Mammary epithelial cell (primary cell): ENCODE data around the gene MAP6.

ENCODE experiments used
- EZH2 ChIP-seq: IDR thresholded peaks from 2 replicates; pipeline ENCODE4 v1.6.1; 2012; ENCODE audit warnings: low read length, inconsistent platforms, borderline replicate concordance
- TF ChIP-seq, protein P1 (sequence below), 2 donors: IDR thresholded peaks in 1 of 2; conservative IDR thresholded peaks in 1 of 2; 2 replicates each; pipeline ENCODE4 v1.5.1; 2011 to 2012; ENCODE audit warnings: inconsistent platforms in 2 of 2, low read length in 2 of 2, mild to moderate bottlenecking in 2 of 2, control low read depth in 1 of 2, low read depth in 1 of 2; ENCODE audit not compliant: insufficient read depth in 1 of 2; ENCODE audit errors: extremely low read depth in 1 of 2

DNA sequence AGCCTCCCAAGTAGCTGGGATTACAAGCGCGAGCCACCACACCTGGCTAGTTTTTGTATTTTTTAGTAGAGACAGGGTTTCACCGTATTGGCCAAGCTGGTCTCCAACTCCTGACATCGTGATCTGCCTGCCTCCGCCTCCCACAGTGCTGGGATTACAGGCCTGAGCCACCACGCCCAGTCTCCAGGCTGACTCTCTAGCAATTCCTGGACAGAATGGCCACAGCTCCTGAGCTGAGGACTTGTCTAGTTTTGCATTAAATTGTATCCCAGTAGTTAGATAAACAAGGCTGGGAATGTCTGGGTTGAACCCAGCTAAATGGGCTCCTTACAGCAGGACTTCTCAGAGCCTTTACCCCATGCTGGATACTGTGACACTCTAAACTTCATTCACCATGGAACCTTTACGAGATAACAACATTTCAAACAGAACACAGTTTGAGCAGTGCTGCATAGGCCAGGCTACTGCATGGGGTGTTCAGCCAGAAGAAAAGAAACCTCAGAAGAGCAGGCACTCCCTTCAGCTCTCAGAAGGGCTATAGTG lies 34.9 kb upstream of the MAP6 start:
- TF ChIP-seq, protein P1, sequence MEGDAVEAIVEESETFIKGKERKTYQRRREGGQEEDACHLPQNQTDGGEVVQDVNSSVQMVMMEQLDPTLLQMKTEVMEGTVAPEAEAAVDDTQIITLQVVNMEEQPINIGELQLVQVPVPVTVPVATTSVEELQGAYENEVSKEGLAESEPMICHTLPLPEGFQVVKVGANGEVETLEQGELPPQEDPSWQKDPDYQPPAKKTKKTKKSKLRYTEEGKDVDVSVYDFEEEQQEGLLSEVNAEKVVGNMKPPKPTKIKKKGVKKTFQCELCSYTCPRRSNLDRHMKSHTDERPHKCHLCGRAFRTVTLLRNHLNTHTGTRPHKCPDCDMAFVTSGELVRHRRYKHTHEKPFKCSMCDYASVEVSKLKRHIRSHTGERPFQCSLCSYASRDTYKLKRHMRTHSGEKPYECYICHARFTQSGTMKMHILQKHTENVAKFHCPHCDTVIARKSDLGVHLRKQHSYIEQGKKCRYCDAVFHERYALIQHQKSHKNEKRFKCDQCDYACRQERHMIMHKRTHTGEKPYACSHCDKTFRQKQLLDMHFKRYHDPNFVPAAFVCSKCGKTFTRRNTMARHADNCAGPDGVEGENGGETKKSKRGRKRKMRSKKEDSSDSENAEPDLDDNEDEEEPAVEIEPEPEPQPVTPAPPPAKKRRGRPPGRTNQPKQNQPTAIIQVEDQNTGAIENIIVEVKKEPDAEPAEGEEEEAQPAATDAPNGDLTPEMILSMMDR (conservative IDR thresholded peaks at IDR 0.05 in 1 of 2, IDR thresholded peaks at IDR 0.05 in 1 of 2; ENCODE audit: extremely low read depth in 1 of 2, insufficient read depth in 1 of 2, low read depth in 1 of 2, low read length in 2 of 2) = no peak
- no peak for TF ChIP-seq EZH2
